GM20000 (cell line): ENCODE results near the gene LCE5A.
"Not testable (repeated sequence)": the region's sequence is repeated elsewhere in the genome, so short reads cannot be mapped to it uniquely, and the experiment has no call there.

Source experiments
- DNase-seq: peaks from one replicate; pipeline ENCODE4 v3.0.0; 2012; ENCODE audit warnings: low spot score
- TF ChIP-seq, protein P1 (sequence below): IDR thresholded peaks from 2 replicates; pipeline ENCODE4 v1.5.1; 2012; ENCODE audit warnings: mild to moderate bottlenecking, control low read depth; ENCODE audit errors: extremely low read depth, missing control alignments

LCE5A gene

DNA sequence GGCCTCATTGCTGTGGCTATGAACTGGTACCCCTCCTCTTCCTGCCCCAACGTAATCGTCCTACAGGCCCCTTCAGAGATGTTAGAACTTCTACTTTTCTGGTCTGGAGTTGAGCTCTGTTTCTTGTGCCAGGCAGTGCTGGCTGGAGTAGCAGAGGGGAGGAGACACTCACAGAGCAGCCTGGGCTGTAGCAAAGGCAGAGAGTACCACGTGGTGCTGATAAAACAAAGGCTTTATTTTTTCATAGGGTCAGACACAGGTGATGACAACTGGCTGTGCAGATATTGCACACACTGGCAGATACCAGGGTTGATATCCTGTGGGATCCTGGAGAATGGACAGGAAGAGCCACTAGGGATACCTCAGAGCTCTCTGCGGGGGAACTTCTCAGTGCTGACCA is 26.9 kb downstream of the LCE5A start:
- TF ChIP-seq, protein P1, sequence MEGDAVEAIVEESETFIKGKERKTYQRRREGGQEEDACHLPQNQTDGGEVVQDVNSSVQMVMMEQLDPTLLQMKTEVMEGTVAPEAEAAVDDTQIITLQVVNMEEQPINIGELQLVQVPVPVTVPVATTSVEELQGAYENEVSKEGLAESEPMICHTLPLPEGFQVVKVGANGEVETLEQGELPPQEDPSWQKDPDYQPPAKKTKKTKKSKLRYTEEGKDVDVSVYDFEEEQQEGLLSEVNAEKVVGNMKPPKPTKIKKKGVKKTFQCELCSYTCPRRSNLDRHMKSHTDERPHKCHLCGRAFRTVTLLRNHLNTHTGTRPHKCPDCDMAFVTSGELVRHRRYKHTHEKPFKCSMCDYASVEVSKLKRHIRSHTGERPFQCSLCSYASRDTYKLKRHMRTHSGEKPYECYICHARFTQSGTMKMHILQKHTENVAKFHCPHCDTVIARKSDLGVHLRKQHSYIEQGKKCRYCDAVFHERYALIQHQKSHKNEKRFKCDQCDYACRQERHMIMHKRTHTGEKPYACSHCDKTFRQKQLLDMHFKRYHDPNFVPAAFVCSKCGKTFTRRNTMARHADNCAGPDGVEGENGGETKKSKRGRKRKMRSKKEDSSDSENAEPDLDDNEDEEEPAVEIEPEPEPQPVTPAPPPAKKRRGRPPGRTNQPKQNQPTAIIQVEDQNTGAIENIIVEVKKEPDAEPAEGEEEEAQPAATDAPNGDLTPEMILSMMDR = no peak
- DNase-seq = no peak

DNA sequence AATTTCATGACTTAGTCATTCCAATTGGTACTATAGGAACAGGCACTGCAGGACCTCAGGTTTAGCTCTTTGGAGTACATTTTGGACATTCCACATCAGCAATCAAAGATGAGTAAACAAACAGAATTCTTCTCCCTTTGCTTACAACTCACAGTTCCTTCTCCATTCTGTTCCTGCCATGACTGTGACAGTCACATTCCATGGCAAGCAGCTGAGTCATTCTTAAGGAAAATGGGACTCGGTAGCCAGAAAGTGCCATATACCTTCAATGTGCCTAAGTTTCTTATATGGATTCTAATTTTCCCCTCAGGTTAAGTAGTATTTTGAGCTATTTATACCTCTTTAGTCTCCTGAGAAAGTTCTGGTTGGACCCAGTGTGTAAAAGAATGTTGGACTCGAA is 29.3 kb downstream of the LCE5A start:
- TF ChIP-seq, protein P1 = no peak

DNA sequence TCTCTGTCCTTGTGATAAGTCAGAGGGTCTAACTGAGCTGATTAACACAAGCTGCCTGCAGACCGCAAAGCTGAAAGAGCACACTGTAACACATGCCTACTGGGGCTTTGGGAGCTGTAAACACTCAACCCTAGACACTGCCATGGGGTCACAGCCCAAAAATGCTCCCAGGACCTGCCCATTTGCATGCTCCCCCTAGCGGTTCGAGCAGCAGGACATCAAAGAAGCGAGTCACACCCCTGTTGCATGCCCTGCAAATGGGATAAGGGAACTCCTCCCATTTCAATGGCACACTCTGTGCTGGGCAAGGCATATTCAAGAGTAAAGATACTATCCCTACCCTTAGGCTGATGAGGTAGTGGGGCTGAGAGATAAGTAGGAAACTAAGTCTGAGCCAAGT is 33.2 kb downstream of the LCE5A start:
- TF ChIP-seq, protein P1 = peak; percentile 45
- no peak for DNase-seq

More for the DNA sequence above, 29.3 kb downstream of the LCE5A start:
- no peak for DNase-seq

DNA sequence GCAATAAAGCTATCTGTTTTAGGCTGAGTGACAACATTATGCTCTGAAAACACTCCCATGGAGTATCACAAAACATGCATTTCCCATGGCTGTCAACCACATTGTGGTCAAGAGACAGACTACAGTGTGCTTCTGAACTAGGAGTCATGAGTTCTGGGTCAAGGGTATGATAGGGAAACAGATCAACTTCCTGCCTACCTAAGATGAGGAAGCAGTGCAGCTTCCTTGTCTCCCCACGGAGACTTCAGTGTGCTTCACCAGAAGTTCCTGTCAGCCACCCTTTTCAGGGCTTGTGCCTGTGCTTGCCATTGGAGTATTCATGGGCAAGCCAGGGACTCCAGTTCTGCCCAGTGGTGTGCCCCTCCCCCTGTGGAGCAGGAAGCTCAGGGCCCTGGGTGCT is 36.1 kb downstream of the LCE5A start:
- DNase-seq = no peak
- TF ChIP-seq, protein P1 = no peak

DNA sequence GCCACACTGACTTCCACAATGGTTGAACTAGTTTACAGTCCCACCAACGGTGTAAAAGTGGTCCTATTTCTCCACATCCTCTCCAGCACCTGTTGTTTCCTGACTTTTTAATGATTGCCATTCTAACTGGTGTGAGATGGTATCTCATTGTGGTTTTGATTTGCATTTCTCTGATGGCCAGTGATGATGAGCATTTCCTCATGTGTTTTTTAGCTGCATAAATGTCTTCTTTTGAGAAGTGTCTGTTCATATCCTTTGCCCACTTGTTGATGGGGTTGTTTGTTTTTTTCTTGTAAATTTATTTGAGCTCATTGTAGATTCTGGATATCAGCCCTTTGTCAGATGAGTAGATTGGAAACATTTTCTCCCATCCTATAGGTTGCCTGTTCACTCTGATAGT is 37.8 kb downstream of the LCE5A start:
- DNase-seq = not testable (repeated sequence)
